ENCODE data around the gene CACNA1C.

The CACNA1C gene

GRCh38 chr12:2513141-2514037 lies 460.6 kb downstream of the CACNA1C start:
- Histone ChIP-seq H3K27ac (ENCODE audit: low read depth, low read length) (no peak overlapping the region), H3K4me1 (ENCODE audit: control insufficient read depth, low read length) (no peaks in the 10 kb centered on the region), H3K9me3 (ENCODE audit: control insufficient read depth, insufficient read depth, low read length) (no peaks in the 10 kb centered on the region), H3F3A (ENCODE audit: control insufficient read depth, insufficient read depth) (no peaks in the 10 kb centered on the region), H3K4me2 (ENCODE audit: low read length) (no peak overlapping the region), H3K9me2 (replicated peaks; ENCODE audit: control insufficient read depth, low read length) (no peaks in the 10 kb centered on the region), H4K20me1 (ENCODE audit: control insufficient read depth, insufficient read depth, low read depth, low read length) (no peaks in the 10 kb centered on the region), H3K4me3 (ENCODE audit: low read length) (no peak overlapping the region), H3K27me3 (ENCODE audit: control insufficient read depth, low read length) (no peaks in the 10 kb centered on the region), H3K79me2 (ENCODE audit: control insufficient read depth, low read length) (no peaks in the 10 kb centered on the region), H3K36me3 (ENCODE audit: control insufficient read depth, low read length) (no peaks in the 10 kb centered on the region)
- TF ChIP-seq, protein P1, sequence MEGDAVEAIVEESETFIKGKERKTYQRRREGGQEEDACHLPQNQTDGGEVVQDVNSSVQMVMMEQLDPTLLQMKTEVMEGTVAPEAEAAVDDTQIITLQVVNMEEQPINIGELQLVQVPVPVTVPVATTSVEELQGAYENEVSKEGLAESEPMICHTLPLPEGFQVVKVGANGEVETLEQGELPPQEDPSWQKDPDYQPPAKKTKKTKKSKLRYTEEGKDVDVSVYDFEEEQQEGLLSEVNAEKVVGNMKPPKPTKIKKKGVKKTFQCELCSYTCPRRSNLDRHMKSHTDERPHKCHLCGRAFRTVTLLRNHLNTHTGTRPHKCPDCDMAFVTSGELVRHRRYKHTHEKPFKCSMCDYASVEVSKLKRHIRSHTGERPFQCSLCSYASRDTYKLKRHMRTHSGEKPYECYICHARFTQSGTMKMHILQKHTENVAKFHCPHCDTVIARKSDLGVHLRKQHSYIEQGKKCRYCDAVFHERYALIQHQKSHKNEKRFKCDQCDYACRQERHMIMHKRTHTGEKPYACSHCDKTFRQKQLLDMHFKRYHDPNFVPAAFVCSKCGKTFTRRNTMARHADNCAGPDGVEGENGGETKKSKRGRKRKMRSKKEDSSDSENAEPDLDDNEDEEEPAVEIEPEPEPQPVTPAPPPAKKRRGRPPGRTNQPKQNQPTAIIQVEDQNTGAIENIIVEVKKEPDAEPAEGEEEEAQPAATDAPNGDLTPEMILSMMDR (IDR thresholded peaks at IDR 0.05; ENCODE audit: low read depth, low read length, poor library complexity, severe bottlenecking), result no peak
- no peak for TF ChIP-seq EZH2phosphoT487 (IDR thresholded peaks at IDR 0.05; ENCODE audit: borderline replicate concordance, low read length)

DNA sequence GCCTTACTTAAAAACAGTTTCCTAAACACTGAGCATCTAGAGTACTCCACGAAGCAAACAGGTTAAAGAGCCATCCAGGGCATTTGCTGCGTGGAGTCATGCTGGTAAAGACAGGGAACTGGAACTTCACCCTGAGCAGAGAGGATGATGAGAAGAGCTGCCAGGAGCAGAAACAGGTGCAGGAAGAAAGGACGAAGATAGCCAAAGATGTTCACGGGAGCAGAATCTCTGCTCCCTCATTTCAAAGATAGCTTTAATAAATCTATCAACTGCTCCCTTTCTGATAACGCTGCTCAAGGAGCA lies 461.2 kb downstream of the CACNA1C start:
- no peak overlapping the region for H3K27ac ChIP-seq (ENCODE audit: low read depth, low read length)
- H3F3A ChIP-seq (ENCODE audit: control insufficient read depth, insufficient read depth), result no peaks in the 10 kb centered on the region
- H3K27me3 ChIP-seq (ENCODE audit: control insufficient read depth, low read length), result no peaks in the 10 kb centered on the region
- H3K4me2 ChIP-seq (ENCODE audit: low read length), result no peak overlapping the region
- no peak overlapping the region for H3K4me3 ChIP-seq (ENCODE audit: low read length)
- no peaks in the 10 kb centered on the region for H3K9me3 ChIP-seq (ENCODE audit: control insufficient read depth, insufficient read depth, low read length)
- H3K4me1 ChIP-seq (ENCODE audit: control insufficient read depth, low read length), result no peaks in the 10 kb centered on the region
- H3K9me2 ChIP-seq (replicated peaks; ENCODE audit: control insufficient read depth, low read length), result no peaks in the 10 kb centered on the region
- no peaks in the 10 kb centered on the region for H4K20me1 ChIP-seq (ENCODE audit: control insufficient read depth, insufficient read depth, low read depth, low read length)
- no peaks in the 10 kb centered on the region for H3K79me2 ChIP-seq (ENCODE audit: control insufficient read depth, low read length)
- no peaks in the 10 kb centered on the region for H3K36me3 ChIP-seq (ENCODE audit: control insufficient read depth, low read length)
- no peak for TF ChIP-seq EZH2phosphoT487 (IDR thresholded peaks at IDR 0.05; ENCODE audit: borderline replicate concordance, low read length)
- TF ChIP-seq, protein P1 (IDR thresholded peaks at IDR 0.05; ENCODE audit: low read depth, low read length, poor library complexity, severe bottlenecking), result no peak

GRCh38 chr12:2520722-2521246 lies 468.0 kb downstream of the CACNA1C start:
- Histone ChIP-seq H3K4me1 (ENCODE audit: control insufficient read depth, low read length) (no peaks in the 10 kb centered on the region), H3K27me3 (ENCODE audit: control insufficient read depth, low read length) (no peaks in the 10 kb centered on the region), H3K4me3 (ENCODE audit: low read length) (no peak overlapping the region), H4K20me1 (ENCODE audit: control insufficient read depth, insufficient read depth, low read depth, low read length) (no peaks in the 10 kb centered on the region), H3K9me3 (ENCODE audit: control insufficient read depth, insufficient read depth, low read length) (peaks cover 13% of the 10 kb centered on the region; the same call in 1 of the 2 replicates), H3K4me2 (ENCODE audit: low read length) (no peak overlapping the region), H3K9me2 (replicated peaks; ENCODE audit: control insufficient read depth, low read length) (no peaks in the 10 kb centered on the region), H3F3A (ENCODE audit: control insufficient read depth, insufficient read depth) (no peaks in the 10 kb centered on the region), H3K36me3 (ENCODE audit: control insufficient read depth, low read length) (no peaks in the 10 kb centered on the region), H3K27ac (ENCODE audit: low read depth, low read length) (no peak overlapping the region), H3K79me2 (ENCODE audit: control insufficient read depth, low read length) (no peaks in the 10 kb centered on the region)
- TF ChIP-seq EZH2phosphoT487 (IDR thresholded peaks at IDR 0.05; ENCODE audit: borderline replicate concordance, low read length), result no peak
- TF ChIP-seq, protein P1 (IDR thresholded peaks at IDR 0.05; ENCODE audit: low read depth, low read length, poor library complexity, severe bottlenecking), result no peak

Measured in DOHH2 (cell line).